SK-N-MC (cell line): ENCODE results near the gene SCN9A.

Experiments used
- EZH2 ChIP-seq: fragments of 200-600 bp; sonication (generic); IDR thresholded peaks from one replicate; pipeline ENCODE4 v1.6.1; 2017; ENCODE audit warnings: antibody characterized with exemption
- FOXP2 ChIP-seq: optimal IDR thresholded peaks from 2 replicates; pipeline ENCODE3; 2011; ENCODE audit warnings: mild to moderate bottlenecking, moderate library complexity; ENCODE audit not compliant: insufficient read depth; ENCODE audit errors: extremely low read length, control extremely low read depth
- POLR2AphosphoS5 ChIP-seq: IDR thresholded peaks from 2 replicates; pipeline ENCODE4 v1.6.1; 2012; ENCODE audit warnings: mild to moderate bottlenecking, low read depth, low read length, borderline replicate concordance

DNA sequence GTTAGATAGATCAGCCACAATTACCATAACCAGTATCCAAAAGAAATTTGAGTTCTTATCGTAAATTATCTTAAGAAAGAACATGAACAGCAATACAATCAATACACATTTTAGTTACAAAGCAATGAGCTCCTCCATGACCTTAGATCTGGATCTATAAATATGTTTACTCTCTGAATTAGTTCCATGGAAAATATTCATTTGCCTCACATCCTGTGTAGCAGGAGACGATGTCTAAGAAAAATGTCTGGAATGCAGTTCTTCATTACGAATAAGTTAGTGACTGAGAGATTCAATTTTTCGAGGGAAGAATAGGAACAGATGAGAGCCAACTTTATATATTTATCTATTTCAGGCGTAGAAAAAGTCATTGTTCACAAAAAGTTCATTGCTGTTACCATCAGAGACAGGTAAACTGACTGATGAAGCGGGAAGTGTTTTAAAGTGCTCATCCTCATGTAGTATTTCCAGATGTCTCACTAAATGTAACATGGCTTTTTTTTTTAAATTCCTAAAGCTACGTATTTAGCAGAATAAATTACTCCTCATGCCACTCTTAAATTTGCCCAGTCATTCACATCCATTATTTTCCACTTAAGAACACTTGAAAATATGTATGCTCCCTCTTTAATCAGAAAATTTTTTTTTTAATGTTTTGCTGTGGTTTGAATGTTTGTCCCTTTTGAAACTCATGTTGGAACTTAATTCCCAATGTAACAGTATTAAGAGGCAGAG lies 141.5 kb downstream of the SCN9A start:
- no peak for TF ChIP-seq POLR2AphosphoS5
- no peak for TF ChIP-seq EZH2
- no peak for TF ChIP-seq FOXP2
